ENCODE data around the gene ATP8A2. TPM values are rescaled to one million over a fixed set of nuclear protein-coding genes. Genes with fewer than 3 reads are reported as not detected.

Gene ATP8A2
- total and polyA plus RNA-seq, 2 of the 8 experiments (the other 6 are each of a cell fraction or from before 2014, with no cell fraction given), result 2.4 to 8.3 TPM

DNA sequence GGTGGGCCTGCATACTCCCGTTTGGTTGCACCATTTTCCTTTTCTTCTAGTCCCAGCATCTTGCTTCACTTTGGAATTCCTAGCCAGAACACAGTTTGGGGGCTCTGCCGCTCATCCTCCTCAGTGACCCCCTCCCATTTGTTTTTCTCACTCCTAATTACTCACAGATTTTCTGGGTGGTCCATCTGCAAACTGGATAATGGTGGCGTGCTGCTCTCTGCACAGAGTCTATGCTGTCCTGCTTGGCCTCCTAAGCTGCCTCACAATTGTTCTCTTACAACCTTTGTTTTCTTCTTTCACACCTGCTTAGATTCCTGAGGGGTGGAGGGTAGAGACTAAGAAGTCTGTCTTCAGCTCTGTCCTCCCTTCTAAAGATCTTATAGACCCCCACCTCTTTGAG is 599.3 kb downstream of the ATP8A2 start (continued):
- TF ChIP-seq, protein P1, sequence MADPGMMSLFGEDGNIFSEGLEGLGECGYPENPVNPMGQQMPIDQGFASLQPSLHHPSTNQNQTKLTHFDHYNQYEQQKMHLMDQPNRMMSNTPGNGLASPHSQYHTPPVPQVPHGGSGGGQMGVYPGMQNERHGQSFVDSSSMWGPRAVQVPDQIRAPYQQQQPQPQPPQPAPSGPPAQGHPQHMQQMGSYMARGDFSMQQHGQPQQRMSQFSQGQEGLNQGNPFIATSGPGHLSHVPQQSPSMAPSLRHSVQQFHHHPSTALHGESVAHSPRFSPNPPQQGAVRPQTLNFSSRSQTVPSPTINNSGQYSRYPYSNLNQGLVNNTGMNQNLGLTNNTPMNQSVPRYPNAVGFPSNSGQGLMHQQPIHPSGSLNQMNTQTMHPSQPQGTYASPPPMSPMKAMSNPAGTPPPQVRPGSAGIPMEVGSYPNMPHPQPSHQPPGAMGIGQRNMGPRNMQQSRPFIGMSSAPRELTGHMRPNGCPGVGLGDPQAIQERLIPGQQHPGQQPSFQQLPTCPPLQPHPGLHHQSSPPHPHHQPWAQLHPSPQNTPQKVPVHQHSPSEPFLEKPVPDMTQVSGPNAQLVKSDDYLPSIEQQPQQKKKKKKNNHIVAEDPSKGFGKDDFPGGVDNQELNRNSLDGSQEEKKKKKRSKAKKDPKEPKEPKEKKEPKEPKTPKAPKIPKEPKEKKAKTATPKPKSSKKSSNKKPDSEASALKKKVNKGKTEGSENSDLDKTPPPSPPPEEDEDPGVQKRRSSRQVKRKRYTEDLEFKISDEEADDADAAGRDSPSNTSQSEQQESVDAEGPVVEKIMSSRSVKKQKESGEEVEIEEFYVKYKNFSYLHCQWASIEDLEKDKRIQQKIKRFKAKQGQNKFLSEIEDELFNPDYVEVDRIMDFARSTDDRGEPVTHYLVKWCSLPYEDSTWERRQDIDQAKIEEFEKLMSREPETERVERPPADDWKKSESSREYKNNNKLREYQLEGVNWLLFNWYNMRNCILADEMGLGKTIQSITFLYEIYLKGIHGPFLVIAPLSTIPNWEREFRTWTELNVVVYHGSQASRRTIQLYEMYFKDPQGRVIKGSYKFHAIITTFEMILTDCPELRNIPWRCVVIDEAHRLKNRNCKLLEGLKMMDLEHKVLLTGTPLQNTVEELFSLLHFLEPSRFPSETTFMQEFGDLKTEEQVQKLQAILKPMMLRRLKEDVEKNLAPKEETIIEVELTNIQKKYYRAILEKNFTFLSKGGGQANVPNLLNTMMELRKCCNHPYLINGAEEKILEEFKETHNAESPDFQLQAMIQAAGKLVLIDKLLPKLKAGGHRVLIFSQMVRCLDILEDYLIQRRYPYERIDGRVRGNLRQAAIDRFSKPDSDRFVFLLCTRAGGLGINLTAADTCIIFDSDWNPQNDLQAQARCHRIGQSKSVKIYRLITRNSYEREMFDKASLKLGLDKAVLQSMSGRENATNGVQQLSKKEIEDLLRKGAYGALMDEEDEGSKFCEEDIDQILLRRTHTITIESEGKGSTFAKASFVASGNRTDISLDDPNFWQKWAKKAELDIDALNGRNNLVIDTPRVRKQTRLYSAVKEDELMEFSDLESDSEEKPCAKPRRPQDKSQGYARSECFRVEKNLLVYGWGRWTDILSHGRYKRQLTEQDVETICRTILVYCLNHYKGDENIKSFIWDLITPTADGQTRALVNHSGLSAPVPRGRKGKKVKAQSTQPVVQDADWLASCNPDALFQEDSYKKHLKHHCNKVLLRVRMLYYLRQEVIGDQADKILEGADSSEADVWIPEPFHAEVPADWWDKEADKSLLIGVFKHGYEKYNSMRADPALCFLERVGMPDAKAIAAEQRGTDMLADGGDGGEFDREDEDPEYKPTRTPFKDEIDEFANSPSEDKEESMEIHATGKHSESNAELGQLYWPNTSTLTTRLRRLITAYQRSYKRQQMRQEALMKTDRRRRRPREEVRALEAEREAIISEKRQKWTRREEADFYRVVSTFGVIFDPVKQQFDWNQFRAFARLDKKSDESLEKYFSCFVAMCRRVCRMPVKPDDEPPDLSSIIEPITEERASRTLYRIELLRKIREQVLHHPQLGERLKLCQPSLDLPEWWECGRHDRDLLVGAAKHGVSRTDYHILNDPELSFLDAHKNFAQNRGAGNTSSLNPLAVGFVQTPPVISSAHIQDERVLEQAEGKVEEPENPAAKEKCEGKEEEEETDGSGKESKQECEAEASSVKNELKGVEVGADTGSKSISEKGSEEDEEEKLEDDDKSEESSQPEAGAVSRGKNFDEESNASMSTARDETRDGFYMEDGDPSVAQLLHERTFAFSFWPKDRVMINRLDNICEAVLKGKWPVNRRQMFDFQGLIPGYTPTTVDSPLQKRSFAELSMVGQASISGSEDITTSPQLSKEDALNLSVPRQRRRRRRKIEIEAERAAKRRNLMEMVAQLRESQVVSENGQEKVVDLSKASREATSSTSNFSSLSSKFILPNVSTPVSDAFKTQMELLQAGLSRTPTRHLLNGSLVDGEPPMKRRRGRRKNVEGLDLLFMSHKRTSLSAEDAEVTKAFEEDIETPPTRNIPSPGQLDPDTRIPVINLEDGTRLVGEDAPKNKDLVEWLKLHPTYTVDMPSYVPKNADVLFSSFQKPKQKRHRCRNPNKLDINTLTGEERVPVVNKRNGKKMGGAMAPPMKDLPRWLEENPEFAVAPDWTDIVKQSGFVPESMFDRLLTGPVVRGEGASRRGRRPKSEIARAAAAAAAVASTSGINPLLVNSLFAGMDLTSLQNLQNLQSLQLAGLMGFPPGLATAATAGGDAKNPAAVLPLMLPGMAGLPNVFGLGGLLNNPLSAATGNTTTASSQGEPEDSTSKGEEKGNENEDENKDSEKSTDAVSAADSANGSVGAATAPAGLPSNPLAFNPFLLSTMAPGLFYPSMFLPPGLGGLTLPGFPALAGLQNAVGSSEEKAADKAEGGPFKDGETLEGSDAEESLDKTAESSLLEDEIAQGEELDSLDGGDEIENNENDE (IDR thresholded peaks at IDR 0.05; ENCODE audit: insufficient replicate concordance, low read length), result peak; percentile 39
- no peak for TF ChIP-seq SRF (IDR thresholded peaks at IDR 0.05; ENCODE audit: low read depth, low read length)
- TF ChIP-seq BCL11A (IDR thresholded peaks at IDR 0.05; ENCODE audit: low read depth in 2 of 2, low read length in 2 of 2), result peak in 1 of 2 experiments; percentile 26
- 0 out of 2 replicates have a peak, but pooled peaks have one; percentile 11 for TF ChIP-seq CEBPB (IDR thresholded peaks at IDR 0.05; ENCODE audit: low read depth, low read length)
- no peak for TF ChIP-seq ZNF274 (IDR thresholded peaks at IDR 0.05; ENCODE audit: borderline replicate concordance, extremely low read depth, low read length)
- TF ChIP-seq TEAD4 (IDR thresholded peaks at IDR 0.05; ENCODE audit: low read depth, low read length), result 0 out of 2 replicates have a peak, but pooled peaks have one; percentile 29
- no peak for TF ChIP-seq MAFK (IDR thresholded peaks at IDR 0.05; ENCODE audit: low read depth, low read length)

Measured in H1 (cell line).